ENCODE measurements around the gene BNC1.
"Not testable (repeated sequence)": the region's sequence is repeated elsewhere in the genome, so short reads cannot be mapped to it uniquely, and the experiment has no call there.

The BNC1 gene

DNA sequence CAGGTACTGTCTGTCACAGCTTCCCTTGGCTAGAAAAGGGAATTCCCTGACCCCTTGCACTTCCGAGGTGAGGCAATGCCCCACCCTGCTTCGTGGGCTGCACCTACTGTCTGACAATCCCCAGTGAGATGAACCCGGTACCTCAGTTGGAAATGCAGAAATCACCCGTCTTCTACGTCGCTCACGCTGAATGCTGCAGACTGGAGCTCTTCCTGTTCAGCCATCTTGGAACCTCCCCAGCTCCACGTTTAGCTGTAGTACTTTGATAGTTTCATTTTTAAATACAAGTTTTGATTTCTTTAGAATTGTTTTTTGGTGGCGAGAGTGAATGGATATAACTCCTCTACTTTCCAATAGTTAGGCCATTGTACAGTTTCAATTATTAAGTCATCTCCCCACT, 59.0 kb downstream of the BNC1 start:
- DNase-seq (ENCODE audit: extremely low spot score): no peak
- ChIA-PET POLR2A (no interaction called here), CTCF (interaction anchor here (1.1 kb wide), 1 partner anchor 16 kb away, joined by 3 read pairs; no protein-coding TSS in a partner anchor)
- TF ChIP-seq, protein P1, sequence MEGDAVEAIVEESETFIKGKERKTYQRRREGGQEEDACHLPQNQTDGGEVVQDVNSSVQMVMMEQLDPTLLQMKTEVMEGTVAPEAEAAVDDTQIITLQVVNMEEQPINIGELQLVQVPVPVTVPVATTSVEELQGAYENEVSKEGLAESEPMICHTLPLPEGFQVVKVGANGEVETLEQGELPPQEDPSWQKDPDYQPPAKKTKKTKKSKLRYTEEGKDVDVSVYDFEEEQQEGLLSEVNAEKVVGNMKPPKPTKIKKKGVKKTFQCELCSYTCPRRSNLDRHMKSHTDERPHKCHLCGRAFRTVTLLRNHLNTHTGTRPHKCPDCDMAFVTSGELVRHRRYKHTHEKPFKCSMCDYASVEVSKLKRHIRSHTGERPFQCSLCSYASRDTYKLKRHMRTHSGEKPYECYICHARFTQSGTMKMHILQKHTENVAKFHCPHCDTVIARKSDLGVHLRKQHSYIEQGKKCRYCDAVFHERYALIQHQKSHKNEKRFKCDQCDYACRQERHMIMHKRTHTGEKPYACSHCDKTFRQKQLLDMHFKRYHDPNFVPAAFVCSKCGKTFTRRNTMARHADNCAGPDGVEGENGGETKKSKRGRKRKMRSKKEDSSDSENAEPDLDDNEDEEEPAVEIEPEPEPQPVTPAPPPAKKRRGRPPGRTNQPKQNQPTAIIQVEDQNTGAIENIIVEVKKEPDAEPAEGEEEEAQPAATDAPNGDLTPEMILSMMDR (IDR thresholded peaks at IDR 0.05; ENCODE audit: control extremely low read depth, extremely low read depth, low read depth, missing control alignments): no peak

DNA sequence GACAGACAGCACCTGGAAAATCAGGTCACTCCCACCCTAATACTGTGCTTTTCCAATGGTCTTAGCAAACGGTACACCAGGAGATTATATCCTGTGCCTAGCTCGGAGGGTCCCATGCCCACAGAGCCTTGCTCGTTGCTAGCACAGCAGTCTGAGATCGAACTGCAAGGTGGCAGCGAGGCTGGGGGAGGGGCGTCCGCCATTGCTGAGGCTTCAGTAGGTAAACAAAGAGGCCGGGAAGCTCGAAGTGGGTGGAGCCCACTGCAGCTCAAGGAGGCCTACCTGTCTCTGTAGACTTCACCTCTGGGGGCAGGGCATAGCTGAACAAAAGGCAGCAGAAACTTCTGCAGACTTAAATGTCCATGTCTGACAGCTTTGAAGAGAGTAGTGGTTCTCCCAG, 62.7 kb downstream of the BNC1 start:
- DNase-seq (ENCODE audit: extremely low spot score); POLR2A ChIA-PET: not testable (repeated sequence)
- CTCF ChIA-PET: interaction anchor here (1.1 to 1.8 kb wide), 3 partner anchors 16 to 27 kb away, joined by 3 to 7 read pairs (median 6); no protein-coding TSS in a partner anchor

DNA sequence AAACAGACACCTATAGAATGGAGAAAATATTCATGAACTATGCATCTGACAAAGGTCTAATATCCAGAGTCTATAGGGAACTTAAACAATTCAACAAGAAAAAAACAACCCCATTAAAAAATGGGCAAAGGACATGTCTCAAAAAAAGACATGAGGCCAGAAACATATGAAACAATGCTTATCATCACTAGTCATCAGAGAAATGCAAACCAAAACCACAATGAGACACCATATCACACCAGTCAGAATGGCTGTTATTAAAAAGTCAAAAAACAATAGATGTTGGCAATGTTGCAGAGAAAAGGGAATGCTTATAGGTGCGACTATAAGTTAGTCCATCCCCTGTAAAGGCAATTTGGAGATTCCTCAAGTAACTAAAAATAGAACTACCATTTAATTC, 65.4 kb downstream of the BNC1 start:
- DNase-seq (ENCODE audit: extremely low spot score): no peak
- CTCF ChIA-PET: no interaction called here
- TF ChIP-seq, protein P1 (IDR thresholded peaks at IDR 0.05; ENCODE audit: control extremely low read depth, extremely low read depth, low read depth, missing control alignments): no peak
- POLR2A ChIA-PET: no interaction called here

DNA sequence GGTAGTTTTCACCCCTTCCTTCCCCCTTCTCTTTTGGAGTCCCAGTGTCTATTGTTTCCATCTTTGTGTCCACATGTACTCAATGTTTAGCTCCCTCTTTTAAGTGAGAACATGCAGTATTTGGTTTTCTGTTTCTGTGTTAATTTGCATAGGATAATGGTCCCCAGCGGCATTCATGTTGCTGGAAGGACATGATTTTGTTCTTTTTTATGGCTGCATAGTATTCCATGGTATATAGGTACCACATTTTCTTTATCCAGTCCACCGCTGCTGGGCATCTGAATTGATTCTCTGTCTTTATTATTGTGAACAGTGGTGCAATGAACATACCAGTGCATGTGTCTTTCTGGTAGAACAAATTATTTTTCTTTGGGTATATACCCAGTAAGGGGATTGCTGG, 69.2 kb downstream of the BNC1 start:
- no peak for DNase-seq (ENCODE audit: extremely low spot score)
- CTCF ChIA-PET: interaction anchor here (3.9 kb wide), 1 partner anchor 32 kb away, joined by 13 read pairs; no protein-coding TSS in a partner anchor
- TF ChIP-seq, protein P1 (IDR thresholded peaks at IDR 0.05; ENCODE audit: control extremely low read depth, extremely low read depth, low read depth, missing control alignments): no peak
- POLR2A ChIA-PET: no interaction called here

DNA sequence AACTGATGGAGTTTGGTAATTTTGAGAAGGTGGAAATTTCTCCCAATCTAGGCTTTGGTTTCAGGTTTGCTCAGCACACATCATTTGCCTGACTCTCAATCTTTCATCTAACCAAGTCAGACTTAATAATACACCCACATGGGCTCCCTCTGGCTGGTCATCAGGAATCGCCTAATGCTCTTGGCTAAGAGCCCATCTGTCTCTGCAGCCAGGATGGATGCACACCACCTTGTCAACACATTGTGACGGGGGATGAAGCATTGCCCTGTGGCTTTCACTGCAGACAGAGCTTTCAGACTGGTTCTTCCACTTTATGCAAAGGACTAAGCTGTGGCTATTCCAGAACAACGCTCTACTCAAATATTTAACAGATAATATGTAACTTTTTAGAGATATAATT, 73.8 kb downstream of the BNC1 start:
- CTCF ChIA-PET: interaction anchor here (1.8 kb wide), 1 partner anchor 9 kb away, joined by 6 read pairs; no protein-coding TSS in a partner anchor
- TF ChIP-seq, protein P1 (IDR thresholded peaks at IDR 0.05; ENCODE audit: control extremely low read depth, extremely low read depth, low read depth, missing control alignments): no peak
- DNase-seq (ENCODE audit: extremely low spot score): no peak
- POLR2A ChIA-PET: no interaction called here

DNA sequence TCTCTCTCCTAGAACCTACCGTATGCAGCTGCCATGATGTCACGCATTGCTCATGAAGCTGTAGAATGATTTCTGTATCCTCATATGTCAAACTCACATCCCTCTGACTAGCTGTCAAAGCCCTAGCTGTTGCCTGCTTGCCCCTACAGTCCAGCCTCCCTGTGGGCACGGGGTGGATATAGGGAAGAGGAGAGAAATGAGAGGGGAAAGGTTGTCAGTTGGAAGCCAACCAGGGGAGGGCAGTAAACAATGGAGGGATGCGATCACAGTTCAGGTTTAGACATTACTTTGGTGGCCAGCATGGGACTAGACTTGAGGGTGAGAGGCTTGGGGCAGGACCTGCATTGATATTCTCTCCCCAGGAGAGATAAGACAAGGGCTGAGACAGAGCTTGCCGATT, 75.1 kb downstream of the BNC1 start:
- DNase-seq (ENCODE audit: extremely low spot score): no peak
- TF ChIP-seq, protein P1 (IDR thresholded peaks at IDR 0.05; ENCODE audit: control extremely low read depth, extremely low read depth, low read depth, missing control alignments): no peak
- POLR2A ChIA-PET: no interaction called here
- CTCF ChIA-PET: interaction anchor here (0.9 to 2.5 kb wide), 2 partner anchors 16 to 199 kb away, joined by 3 to 9 read pairs; partner anchors contain the start of gene C15orf40

DNA sequence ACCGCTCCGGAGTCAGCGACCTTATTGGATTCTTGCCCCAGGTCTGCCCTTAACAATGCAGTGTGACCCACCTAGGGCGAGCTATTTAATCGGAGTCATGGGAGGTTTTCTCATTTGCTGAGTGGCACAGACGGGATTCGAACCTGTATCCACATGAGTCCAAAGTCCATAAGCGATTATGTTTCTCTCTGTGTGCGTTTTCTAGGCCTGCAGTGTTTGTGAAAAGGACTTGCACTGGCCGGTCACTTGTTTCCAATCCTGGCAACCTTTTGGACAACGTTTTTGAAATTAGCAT, 76.2 kb downstream of the BNC1 start:
- no peak for DNase-seq (ENCODE audit: extremely low spot score)
- TF ChIP-seq, protein P1 (IDR thresholded peaks at IDR 0.05; ENCODE audit: control extremely low read depth, extremely low read depth, low read depth, missing control alignments): no peak
- POLR2A ChIA-PET: no interaction called here
- CTCF ChIA-PET: interaction anchor here (2.5 kb wide), 1 partner anchor 198 kb away, joined by 9 read pairs; the partner anchor contains the start of gene C15orf40

All from GM10248 (cell line).